ENCODE data around the gene GASK1B.

GASK1B gene

DNA sequence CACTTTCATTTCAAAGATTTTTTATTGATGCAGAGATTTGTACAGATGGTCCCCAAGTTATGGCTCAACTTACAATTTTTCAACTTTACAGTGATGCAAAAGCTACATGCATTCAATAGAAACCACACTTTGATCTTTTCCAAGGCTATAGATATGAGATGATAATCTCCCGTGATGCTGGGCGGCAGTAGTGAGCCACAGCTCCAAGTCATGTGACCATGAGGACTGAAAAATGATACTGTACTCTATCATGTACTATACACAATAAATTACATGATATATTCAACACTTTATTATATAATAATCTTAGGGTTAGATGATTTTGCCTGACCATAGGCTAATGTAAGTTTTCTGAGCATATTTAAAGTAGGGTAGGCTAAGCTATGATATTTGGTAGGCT is 14.0 kb upstream of the GASK1B start:
- no peak for TF ChIP-seq ZFX (IDR thresholded peaks at IDR 0.05)
- TF ChIP-seq, protein P1, sequence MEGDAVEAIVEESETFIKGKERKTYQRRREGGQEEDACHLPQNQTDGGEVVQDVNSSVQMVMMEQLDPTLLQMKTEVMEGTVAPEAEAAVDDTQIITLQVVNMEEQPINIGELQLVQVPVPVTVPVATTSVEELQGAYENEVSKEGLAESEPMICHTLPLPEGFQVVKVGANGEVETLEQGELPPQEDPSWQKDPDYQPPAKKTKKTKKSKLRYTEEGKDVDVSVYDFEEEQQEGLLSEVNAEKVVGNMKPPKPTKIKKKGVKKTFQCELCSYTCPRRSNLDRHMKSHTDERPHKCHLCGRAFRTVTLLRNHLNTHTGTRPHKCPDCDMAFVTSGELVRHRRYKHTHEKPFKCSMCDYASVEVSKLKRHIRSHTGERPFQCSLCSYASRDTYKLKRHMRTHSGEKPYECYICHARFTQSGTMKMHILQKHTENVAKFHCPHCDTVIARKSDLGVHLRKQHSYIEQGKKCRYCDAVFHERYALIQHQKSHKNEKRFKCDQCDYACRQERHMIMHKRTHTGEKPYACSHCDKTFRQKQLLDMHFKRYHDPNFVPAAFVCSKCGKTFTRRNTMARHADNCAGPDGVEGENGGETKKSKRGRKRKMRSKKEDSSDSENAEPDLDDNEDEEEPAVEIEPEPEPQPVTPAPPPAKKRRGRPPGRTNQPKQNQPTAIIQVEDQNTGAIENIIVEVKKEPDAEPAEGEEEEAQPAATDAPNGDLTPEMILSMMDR (conservative IDR thresholded peaks at IDR 0.05): peak; percentile 6; the same call in 1 of the 2 replicates
- H3K27ac ChIP-seq: no peak overlapping the region

GRCh38 chr4:158182736-158183135 is 9.9 kb upstream of the GASK1B start:
- no peak overlapping the region for H3K27ac ChIP-seq
- no peak for TF ChIP-seq ZFX (IDR thresholded peaks at IDR 0.05)
- TF ChIP-seq, protein P1 (conservative IDR thresholded peaks at IDR 0.05): no peak

- TF ChIP-seq, protein P1 (conservative IDR thresholded peaks at IDR 0.05): no peak
- no peak for TF ChIP-seq ZFX (IDR thresholded peaks at IDR 0.05)
- H3K27ac ChIP-seq: no peak overlapping the region
Measured at GRCh38 chr4:158181906-158182305, 9.1 kb upstream of the GASK1B start.

- H3K27ac ChIP-seq: no peak overlapping the region
- no peak for TF ChIP-seq ZFX (IDR thresholded peaks at IDR 0.05)
- TF ChIP-seq, protein P1 (conservative IDR thresholded peaks at IDR 0.05): no peak
Measured at GRCh38 chr4:158179465-158179864, 6.6 kb upstream of the GASK1B start.

DNA sequence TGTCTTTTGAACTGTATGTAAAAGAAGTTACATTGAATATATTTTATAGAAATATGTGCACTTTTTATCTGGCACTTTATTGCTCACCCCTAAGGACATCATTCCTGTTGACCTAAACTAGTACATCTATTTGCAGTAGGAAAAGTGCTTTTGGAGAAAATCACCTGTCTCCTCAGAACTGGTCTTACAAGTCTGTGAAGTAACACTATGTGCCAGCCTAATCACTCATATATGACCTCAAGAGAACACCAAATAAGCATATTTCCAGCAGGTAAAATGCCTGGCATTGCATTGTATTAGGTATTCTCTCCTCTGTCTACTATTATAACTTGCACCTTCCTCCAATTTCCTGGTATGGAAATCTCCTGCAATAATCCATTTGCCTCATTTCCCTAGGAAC is 4.0 kb upstream of the GASK1B start:
- H3K27ac ChIP-seq: no peak overlapping the region

DNA sequence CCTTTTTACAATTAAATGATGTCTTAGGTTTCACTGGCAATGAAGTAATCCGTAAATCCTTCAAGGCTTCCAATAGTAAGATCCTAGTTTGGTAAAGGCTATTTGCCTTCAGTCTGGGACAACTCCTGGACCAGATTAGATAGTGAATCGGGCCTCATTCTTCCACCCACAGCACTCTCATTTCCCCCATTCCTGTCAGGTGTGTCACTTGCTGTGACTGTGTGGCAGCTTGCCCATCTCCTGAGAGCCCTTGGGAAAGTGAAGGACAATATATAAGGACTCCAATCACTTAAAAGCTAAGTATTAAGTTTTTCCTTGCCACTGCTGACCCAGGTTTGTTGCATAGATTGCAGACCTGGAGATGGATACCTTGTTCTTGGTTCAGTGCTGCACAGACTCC is 3.3 kb upstream of the GASK1B start:
- TF ChIP-seq ZFX (IDR thresholded peaks at IDR 0.05): no peak
- TF ChIP-seq, protein P1 (conservative IDR thresholded peaks at IDR 0.05): no peak
- H3K27ac ChIP-seq: no peak overlapping the region

More for the DNA sequence above, 4.0 kb upstream of the GASK1B start:
- TF ChIP-seq, protein P1 (conservative IDR thresholded peaks at IDR 0.05): no peak
- TF ChIP-seq ZFX (IDR thresholded peaks at IDR 0.05): no peak

- H3K27ac ChIP-seq: peak overlapping the region; percentile 39; the same call in 1 of the 2 replicates
- TF ChIP-seq, protein P1 (conservative IDR thresholded peaks at IDR 0.05): peak; percentile 54
- TF ChIP-seq ZFX (IDR thresholded peaks at IDR 0.05): no peak
Measured at GRCh38 chr4:158170691-158171561, 1.9 kb downstream of the GASK1B start.

All from C4-2B (cell line).